Measurements from ENCODE around the gene ATP6V0E2. TPM values are rescaled to one million over a fixed set of nuclear protein-coding genes. Genes with fewer than 3 reads are reported as not detected.
A peak's percentile ranks its signal among the peaks of the same experiment; 100 is the strongest.

ATP6V0E2 gene
- total RNA-seq, 1 experiment from 2014 or later: 19.0 TPM

DNA sequence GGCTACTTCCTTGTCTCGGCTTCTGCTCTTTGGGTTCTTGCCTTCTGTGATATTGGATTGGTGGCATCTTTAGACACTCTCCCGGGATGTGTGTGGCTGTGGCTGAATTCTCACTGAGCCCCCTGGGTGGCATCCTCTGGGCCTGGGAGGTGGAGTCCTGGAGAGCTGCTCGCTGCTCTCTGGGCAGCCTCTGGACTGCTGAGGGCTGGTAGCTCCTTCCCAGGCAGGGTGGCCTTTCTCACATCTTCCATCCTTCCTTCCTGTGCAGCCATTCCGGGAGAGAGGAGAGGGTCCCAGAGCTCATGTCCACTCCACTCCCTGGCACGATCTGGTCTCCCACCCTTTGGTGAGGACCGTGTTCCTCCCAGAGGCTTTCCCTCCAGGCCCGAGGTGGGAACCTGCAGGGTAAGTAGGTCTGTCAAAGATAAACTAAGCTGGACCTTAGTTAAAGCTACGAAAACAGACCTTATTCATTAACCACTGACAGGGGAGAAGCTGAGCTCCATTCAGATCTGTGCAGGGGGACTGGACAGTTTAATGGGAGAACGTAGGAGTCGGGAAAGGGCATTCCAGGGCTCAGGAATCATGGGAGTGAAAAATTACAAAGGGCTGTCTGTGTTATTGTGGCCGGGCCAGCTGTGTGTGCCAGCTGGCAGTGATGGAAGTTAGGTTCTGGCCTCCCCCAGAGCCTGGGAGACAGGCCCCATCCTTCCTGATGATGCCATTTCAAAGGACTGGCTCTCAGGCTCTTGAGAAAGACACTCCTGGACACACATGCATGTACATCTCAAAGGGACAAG lies 8.7 kb downstream of the ATP6V0E2 start:
- H2BK120ac ChIP-seq (ENCODE audit: low read depth, low read length, poor library complexity, severe bottlenecking): no peak overlapping the region
- H3K27me3 Mint-ChIP-seq (ENCODE audit: low read depth): peaks cover 25% of the 10 kb centered on the region
- TF ChIP-seq, protein P1, sequence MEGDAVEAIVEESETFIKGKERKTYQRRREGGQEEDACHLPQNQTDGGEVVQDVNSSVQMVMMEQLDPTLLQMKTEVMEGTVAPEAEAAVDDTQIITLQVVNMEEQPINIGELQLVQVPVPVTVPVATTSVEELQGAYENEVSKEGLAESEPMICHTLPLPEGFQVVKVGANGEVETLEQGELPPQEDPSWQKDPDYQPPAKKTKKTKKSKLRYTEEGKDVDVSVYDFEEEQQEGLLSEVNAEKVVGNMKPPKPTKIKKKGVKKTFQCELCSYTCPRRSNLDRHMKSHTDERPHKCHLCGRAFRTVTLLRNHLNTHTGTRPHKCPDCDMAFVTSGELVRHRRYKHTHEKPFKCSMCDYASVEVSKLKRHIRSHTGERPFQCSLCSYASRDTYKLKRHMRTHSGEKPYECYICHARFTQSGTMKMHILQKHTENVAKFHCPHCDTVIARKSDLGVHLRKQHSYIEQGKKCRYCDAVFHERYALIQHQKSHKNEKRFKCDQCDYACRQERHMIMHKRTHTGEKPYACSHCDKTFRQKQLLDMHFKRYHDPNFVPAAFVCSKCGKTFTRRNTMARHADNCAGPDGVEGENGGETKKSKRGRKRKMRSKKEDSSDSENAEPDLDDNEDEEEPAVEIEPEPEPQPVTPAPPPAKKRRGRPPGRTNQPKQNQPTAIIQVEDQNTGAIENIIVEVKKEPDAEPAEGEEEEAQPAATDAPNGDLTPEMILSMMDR (conservative IDR thresholded peaks at IDR 0.05): no peak
- no peak overlapping the region for H3K27ac ChIP-seq (ENCODE audit: insufficient read length, low read depth, low read length)
- H3K4ac ChIP-seq (ENCODE audit: low read depth, low read length): no peak overlapping the region
- H4K8ac ChIP-seq (replicated peaks; ENCODE audit: insufficient read length, low read depth, low read length): no peak overlapping the region
- no peak overlapping the region for H2BK20ac ChIP-seq (ENCODE audit: low read depth, low read length, poor library complexity, severe bottlenecking)
- H2BK12ac ChIP-seq (ENCODE audit: insufficient read length, low read depth, low read length): no peak overlapping the region
- H3K9me3 Mint-ChIP-seq: no peaks in the 10 kb centered on the region
- H3K79me2 ChIP-seq (ENCODE audit: insufficient read depth, low read length): no peaks in the 10 kb centered on the region
- no peak overlapping the region for H4K91ac ChIP-seq (ENCODE audit: insufficient read length, low read depth, low read length)
- no peak overlapping the region for H3K14ac ChIP-seq (ENCODE audit: insufficient read depth, low read length)
- no peaks in the 10 kb centered on the region for H3K79me1 ChIP-seq (ENCODE audit: insufficient read depth, low read depth, low read length, poor library complexity, severe bottlenecking)
- no peak overlapping the region for H3K23ac ChIP-seq (ENCODE audit: insufficient read length, low read depth, low read length)
- H3K36me3 Mint-ChIP-seq (ENCODE audit: insufficient read depth in 1 of 3, low read depth in 3 of 3): no peaks in the 10 kb centered on the region; a peak in 1 of 7 replicates
- no peak overlapping the region for H2BK15ac ChIP-seq (ENCODE audit: low read depth, low read length)
- no peaks in the 10 kb centered on the region for H3K27me3 ChIP-seq (ENCODE audit: insufficient read depth, low read length)
- no peak overlapping the region for H3K18ac ChIP-seq (ENCODE audit: insufficient read length, low read depth, low read length)
- no peaks in the 10 kb centered on the region for H3K9me3 ChIP-seq (ENCODE audit: control insufficient read depth, low read depth, low read length)
- no peaks in the 10 kb centered on the region for H3K23me2 ChIP-seq (ENCODE audit: insufficient read length, low read depth, low read length, poor library complexity, severe bottlenecking)
- peaks cover 21 to 25% of the 10 kb centered on the region in 2 experiments for H3K4me1 Mint-ChIP-seq
- no CpG with 5 or more reads among the region's 11 CpGs for WGBS (ENCODE audit: extremely low coverage, insufficient read length, low lambda C conversion rate)
- no peak overlapping the region for H3K4me2 ChIP-seq (ENCODE audit: insufficient read depth, insufficient read length, low read length)
- H2AFZ ChIP-seq (ENCODE audit: low read length): no peak overlapping the region
- H3T11ph ChIP-seq (ENCODE audit: low read length): no peak overlapping the region
- no peak overlapping the region for H4K5ac ChIP-seq (ENCODE audit: insufficient read length, low read depth, low read length)
- no peak overlapping the region for H2AK5ac ChIP-seq (ENCODE audit: insufficient read length, low read length)
- H2BK5ac ChIP-seq (ENCODE audit: insufficient read length, low read length): no peak overlapping the region
- no peaks in the 10 kb centered on the region for H4K20me1 ChIP-seq (ENCODE audit: control insufficient read depth, insufficient read depth, insufficient read length)
- DNase-seq: peak; percentile 14
- no peak overlapping the region for H3K27ac Mint-ChIP-seq
- H3K4me3 Mint-ChIP-seq: no peak overlapping the region
- no peak overlapping the region for H3K9ac ChIP-seq (ENCODE audit: extremely low read depth, insufficient read length, low read length)
- H3K56ac ChIP-seq (ENCODE audit: insufficient read length, low read depth, low read length): no peak overlapping the region
- H3K4me1 ChIP-seq (ENCODE audit: insufficient read depth, low read length): no peaks in the 10 kb centered on the region
